Choroid plexus epithelial cell (primary cell): ENCODE data around the gene PRKCE.

Source experiments
- DNase-seq: peaks from one replicate; pipeline ENCODE4 v3.0.0-alpha.2; 2010; ENCODE audit warnings: low read depth
- H3K4me3 ChIP-seq: 2 replicates; pipeline ENCODE4 v1.5.1; 2011; ENCODE audit warnings: low read depth, mild to moderate bottlenecking, control low read depth, low read length, moderate library complexity
- CTCF ChIP-seq: conservative IDR thresholded peaks from 2 replicates; pipeline ENCODE4 v1.5.1; 2011; ENCODE audit warnings: low read depth, mild to moderate bottlenecking, control low read depth, inconsistent platforms, low read length, moderate library complexity

Gene PRKCE

GRCh38 chr2:45983213-45983612 is 331.7 kb downstream of the PRKCE start:
- no peak for TF ChIP-seq CTCF
- no peak overlapping the region for H3K4me3 ChIP-seq
- no peak for DNase-seq

- no peak for DNase-seq
- no peak overlapping the region for H3K4me3 ChIP-seq
- no peak for TF ChIP-seq CTCF
Observed at GRCh38 chr2:45984366-45984765, 332.9 kb downstream of the PRKCE start.

- DNase-seq: no peak
- TF ChIP-seq CTCF: no peak
- no peak overlapping the region for H3K4me3 ChIP-seq
Observed at GRCh38 chr2:45984896-45985473, 333.5 kb downstream of the PRKCE start.

- no peak for DNase-seq
- TF ChIP-seq CTCF: no peak
- no peak overlapping the region for H3K4me3 ChIP-seq
Observed at GRCh38 chr2:45986509-45986908, 335.0 kb downstream of the PRKCE start.

GRCh38 chr2:45987856-45988255 is 336.4 kb downstream of the PRKCE start:
- no peak for TF ChIP-seq CTCF
- no peak for DNase-seq
- H3K4me3 ChIP-seq: no peak overlapping the region

- H3K4me3 ChIP-seq: no peak overlapping the region
- TF ChIP-seq CTCF: no peak
- DNase-seq: no peak
Observed at GRCh38 chr2:45988879-45989278, 337.4 kb downstream of the PRKCE start.

- H3K4me3 ChIP-seq: no peak overlapping the region
- TF ChIP-seq CTCF: no peak
- no peak for DNase-seq
Observed at GRCh38 chr2:45990131-45990530, 338.7 kb downstream of the PRKCE start.
